Natural killer cell (primary cell): ENCODE measurements around the gene TNFSF15. TPM values are rescaled to one million over a fixed set of nuclear protein-coding genes. Genes with fewer than 3 reads are reported as not detected.

Source experiments
- ATAC-seq, 3 donors: fragments of 150-1000 bp in 2 of 3; fragments of 200-7000 bp in 1 of 3; cut with Tn5 transposase; 1 replicate in 1 of 3; 2 replicates in 2 of 3; pipeline ENCODE4 v1.10.0; 2021; ENCODE audit warnings: mild to moderate bottlenecking in 2 of 3, moderate library complexity in 2 of 3
- DNase-seq, 2 donors: peaks; one replicate each; pipeline versions ENCODE4 v3.0.0 to v3.0.0-alpha.2; 2013 to 2021; ENCODE audit warnings: mixed read lengths in 1 of 2
- H3K27ac ChIP-seq: one replicate; pipeline ENCODE4 v1.5.1; 2013; ENCODE audit warnings: mild to moderate bottlenecking, low read length
- H3K27me3 ChIP-seq: one replicate; pipeline ENCODE4 v1.6.1; 2013; ENCODE audit warnings: low read length; ENCODE audit not compliant: control insufficient read depth, insufficient read depth
- H3K36me3 ChIP-seq: one replicate; pipeline ENCODE4 v1.6.1; 2013; ENCODE audit warnings: low read length; ENCODE audit not compliant: control insufficient read depth, insufficient read depth
- H3K4me1 ChIP-seq: one replicate; pipeline ENCODE4 v1.6.1; 2013; ENCODE audit warnings: low read length; ENCODE audit not compliant: control insufficient read depth, insufficient read depth
- H3K4me3 ChIP-seq: one replicate; pipeline ENCODE4 v1.5.1; 2013; ENCODE audit warnings: low read length
- H3K9me3 ChIP-seq: one replicate; pipeline ENCODE4 v1.6.1; 2013; ENCODE audit warnings: low read length; ENCODE audit not compliant: control insufficient read depth, insufficient read depth
- H3K27ac Mint-ChIP-seq, 2 donors: one replicate each; pipeline ENCODE4 v1.8.0; 2022; ENCODE audit warnings: mild to moderate bottlenecking in 2 of 2, mixed read lengths in 2 of 2, moderate library complexity in 1 of 2
- H3K27me3 Mint-ChIP-seq, 2 donors: one replicate each; pipeline ENCODE4 v1.8.0; 2022; ENCODE audit warnings: low read depth in 2 of 2, mixed read lengths in 2 of 2
- H3K36me3 Mint-ChIP-seq: one replicate; pipeline ENCODE4 v1.8.0; 2022; ENCODE audit warnings: mixed read lengths
- H3K4me1 Mint-ChIP-seq, 2 donors: one replicate each; pipeline ENCODE4 v1.8.0; 2022; ENCODE audit warnings: mixed read lengths in 2 of 2
- H3K4me3 Mint-ChIP-seq: one replicate; pipeline ENCODE4 v1.8.0; 2022; ENCODE audit warnings: mild to moderate bottlenecking, moderate library complexity, mixed read lengths
- H3K9me3 Mint-ChIP-seq, 2 donors: one replicate each; pipeline ENCODE4 v1.8.0; 2022; ENCODE audit warnings: mixed read lengths in 2 of 2
- CTCF ChIP-seq: fragments of 200-600 bp; IDR thresholded peaks from one replicate; pipeline ENCODE4 v1.8.0; 2022; ENCODE audit warnings: antibody characterized with exemption
- WGBS: methylation state at CpG from one replicate; pipeline ENCODE4 v1.1.7; 2013; ENCODE audit warnings: missing lambda C conversion rate; ENCODE audit not compliant: insufficient coverage; 5-methylcytosine and 5-hydroxymethylcytosine counted together
- intact Hi-C: fragments of 100-400 bp; cut with micrococcal nuclease; formaldehyde crosslinking; loops from one replicate; pipeline ENCODE4 v1.14.2; 2022
- total RNA-seq, 4 donors: library from RNA; stranded (reverse); fragments of 120-200 nt in 1 of 4; gene quantifications; one replicate each; pipeline versions ENCODE4 v1.2.3 to v1.2.4, GENCODE V29; 2013 to 2022

Gene TNFSF15
- total RNA-seq, 3 donors from 2014 or later (not counting 1 experiment from before 2014, with no cell fraction given), result not detected

GRCh38 chr9:114824110-114824509 lies 18.3 kb upstream of the TNFSF15 start:
- Mint-ChIP-seq H3K9me3 (no peaks in the 10 kb centered on the region), H3K27ac (no peak overlapping the region), H3K36me3 (no peaks in the 10 kb centered on the region), H3K4me1 (peaks cover 0 to 5% of the 10 kb centered on the region in 2 donors), H3K27me3 (peaks cover 0 to 4% of the 10 kb centered on the region in 2 donors), H3K4me3 (no peak overlapping the region)
- intact Hi-C loops, result no loop called here
- DNase-seq (no peak), ATAC-seq (no peak)
- TF ChIP-seq CTCF, result no peak
- WGBS, result no CpG with 5 or more reads among the region's 1 CpG
- Histone ChIP-seq H3K4me3 (no peak overlapping the region), H3K36me3 (no peaks in the 10 kb centered on the region), H3K9me3 (no peaks in the 10 kb centered on the region), H3K27me3 (no peaks in the 10 kb centered on the region), H3K27ac (no peak overlapping the region), H3K4me1 (no peaks in the 10 kb centered on the region)

GRCh38 chr9:114823441-114823840 lies 17.6 kb upstream of the TNFSF15 start:
- Histone ChIP-seq H3K27ac (no peak overlapping the region), H3K27me3 (no peaks in the 10 kb centered on the region), H3K4me1 (no peaks in the 10 kb centered on the region), H3K9me3 (no peaks in the 10 kb centered on the region), H3K4me3 (no peak overlapping the region), H3K36me3 (no peaks in the 10 kb centered on the region)
- WGBS, result 100% methylated on average over 1 of the region's 1 CpG
- ATAC-seq (no peak), DNase-seq (no peak)
- Mint-ChIP-seq H3K9me3 (no peaks in the 10 kb centered on the region), H3K4me1 (peaks cover 0 to 5% of the 10 kb centered on the region in 2 donors), H3K4me3 (no peak overlapping the region), H3K27me3 (peaks cover 0 to 4% of the 10 kb centered on the region in 2 donors), H3K27ac (no peak overlapping the region), H3K36me3 (no peaks in the 10 kb centered on the region)
- TF ChIP-seq CTCF, result no peak
- intact Hi-C loops, result no loop called here

GRCh38 chr9:114822708-114823107 lies 16.9 kb upstream of the TNFSF15 start:
- Histone ChIP-seq H3K4me3 (no peak overlapping the region), H3K36me3 (no peaks in the 10 kb centered on the region), H3K27ac (no peak overlapping the region), H3K9me3 (no peaks in the 10 kb centered on the region), H3K4me1 (no peaks in the 10 kb centered on the region), H3K27me3 (no peaks in the 10 kb centered on the region)
- intact Hi-C loops, result no loop called here
- Mint-ChIP-seq H3K4me3 (no peak overlapping the region), H3K9me3 (no peaks in the 10 kb centered on the region), H3K27ac (no peak overlapping the region), H3K36me3 (no peaks in the 10 kb centered on the region), H3K4me1 (peaks cover 0 to 5% of the 10 kb centered on the region in 2 donors), H3K27me3 (peaks cover 0 to 4% of the 10 kb centered on the region in 2 donors)
- WGBS, result 55% methylated on average over 2 of the region's 2 CpGs
- no peak for TF ChIP-seq CTCF
- ATAC-seq (no peak), DNase-seq (no peak)

- WGBS, result 94% methylated on average over 8 of the region's 8 CpGs
- no peak overlapping the region for H3K4me3 Mint-ChIP-seq
- Histone ChIP-seq H3K9me3 (no peaks in the 10 kb centered on the region), H3K4me3 (no peak overlapping the region), H3K27me3 (no peaks in the 10 kb centered on the region), H3K4me1 (no peaks in the 10 kb centered on the region), H3K36me3 (no peaks in the 10 kb centered on the region), H3K27ac (no peak overlapping the region)
- no peak for DNase-seq
- no peak for ATAC-seq
- TF ChIP-seq CTCF, result no peak
- peaks cover 0 to 5% of the 10 kb centered on the region in 2 donors for H3K4me1 Mint-ChIP-seq
- H3K36me3 Mint-ChIP-seq, result no peaks in the 10 kb centered on the region
- H3K27me3 Mint-ChIP-seq, result no peaks in the 10 kb centered on the region
- intact Hi-C loops, result no loop called here
- no peaks in the 10 kb centered on the region for H3K9me3 Mint-ChIP-seq
- no peak overlapping the region for H3K27ac Mint-ChIP-seq
Measured at GRCh38 chr9:114820776-114821501, 15.1 kb upstream of the TNFSF15 start.
